Hematopoietic multipotent progenitor cell treated with erythropoietin and hydrocortisone succinate and interleukin-3 and kit ligand, for 15 days (in vitro differentiated cells): ENCODE results near the gene DNAH10.

Source experiments
- DNase-seq: peaks from one replicate; pipeline ENCODE4 v3.0.0-alpha.2; 2015; ENCODE audit warnings: low spot score

The DNAH10 gene

GRCh38 chr12:123971770-123972456, 209.8 kb downstream of the DNAH10 start:
- no peak for DNase-seq

DNA sequence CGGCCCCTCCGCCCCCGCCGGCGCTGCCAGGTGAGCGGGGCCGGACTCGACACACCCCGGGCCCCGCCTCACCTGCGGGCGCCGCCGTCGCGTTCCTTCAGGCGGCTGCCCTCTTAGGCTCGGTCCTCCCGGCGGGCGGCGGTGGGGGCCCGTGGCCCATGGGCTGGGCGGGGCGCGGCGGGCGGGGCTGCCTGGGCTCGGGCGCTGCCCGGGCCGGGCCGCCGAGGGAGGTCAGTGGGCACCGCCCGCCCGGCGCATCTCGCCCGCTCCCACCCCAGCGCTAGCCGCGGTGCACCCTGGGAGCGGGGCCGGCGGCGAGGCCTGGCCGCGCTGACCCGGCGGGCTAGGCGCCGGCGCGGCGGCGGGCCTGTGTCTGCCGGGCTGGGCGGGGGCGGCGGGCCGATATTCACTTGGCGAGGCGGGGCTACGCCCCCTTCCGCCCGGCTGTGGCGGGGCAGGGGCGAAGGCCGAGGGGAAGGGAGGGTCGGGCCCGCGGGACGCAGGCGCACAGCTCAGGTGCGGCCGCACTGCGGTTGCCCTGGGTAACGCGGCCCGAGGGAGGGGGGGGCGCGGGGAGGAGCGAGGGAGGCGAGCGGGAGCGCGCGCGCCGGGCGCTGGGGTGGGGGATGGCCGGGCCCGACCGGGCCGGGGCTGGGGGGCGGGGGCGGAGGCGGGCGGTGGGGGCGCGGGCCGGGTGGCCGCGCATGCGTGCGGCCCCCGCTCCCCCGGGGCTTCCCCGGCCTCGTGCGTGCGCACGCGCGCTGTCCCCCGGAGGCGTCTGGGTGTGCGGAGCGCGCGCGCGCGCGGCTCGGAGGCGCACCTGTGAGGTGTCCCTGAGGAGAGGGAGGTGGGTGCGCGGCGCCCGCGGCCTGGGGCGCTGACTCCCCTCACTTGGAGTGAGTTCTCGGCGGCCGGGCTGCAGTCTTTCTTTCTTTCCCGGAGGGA, 210.6 kb downstream of the DNAH10 start, which contains the start of the genes CCDC92 and ZNF664:
TSS of gene CCDC92 (minus strand) at position 375 of the 945 bp plus-strand sequence. CDS start 28,526 bp downstream, outside the sequence.
TSS of gene ZNF664 (plus strand) at position 759 of the 945 bp plus-strand sequence. CDS start 38,930 bp downstream, outside the sequence.
- DNase-seq = peak; percentile 69

DNA sequence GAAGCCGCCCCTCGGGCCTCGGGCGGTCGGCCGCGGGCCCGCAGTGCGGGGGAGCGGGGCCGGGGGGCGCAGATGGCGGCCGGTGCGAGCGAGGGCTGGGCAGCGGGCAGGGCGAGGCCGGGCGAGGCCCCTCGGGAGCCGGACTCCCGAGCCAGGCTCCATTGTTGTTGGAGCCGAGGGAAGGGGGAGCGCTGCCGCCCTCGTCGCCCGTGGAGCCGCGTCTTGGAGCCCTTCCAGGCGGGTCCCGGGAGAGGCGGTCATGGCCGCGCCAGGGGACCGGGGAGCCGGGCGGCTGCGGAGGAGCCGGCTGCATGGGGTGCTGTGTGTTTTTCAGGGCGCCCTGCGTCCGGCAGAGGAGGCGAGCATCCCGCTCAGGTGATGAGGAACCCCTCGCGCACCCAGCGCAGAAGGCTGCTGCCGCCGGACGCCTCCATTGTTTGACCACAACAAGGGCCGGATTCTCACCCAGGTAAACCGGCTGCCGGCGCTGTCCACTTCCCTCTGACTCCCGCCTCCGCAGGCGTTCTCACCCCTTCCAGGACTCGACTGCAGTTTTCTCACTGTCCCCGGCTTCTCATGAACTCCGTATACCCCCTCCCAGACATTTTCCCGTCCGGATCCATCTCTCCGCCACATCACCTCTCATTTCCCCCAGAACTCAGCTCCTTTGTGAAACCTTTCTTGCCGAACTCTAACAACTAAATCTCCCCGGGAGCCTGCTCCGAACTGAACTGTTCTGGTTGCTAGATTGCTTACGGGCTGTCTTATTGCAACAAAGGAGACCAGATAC, 211.6 kb downstream of the DNAH10 start:
- peak; percentile 14 for DNase-seq

DNA sequence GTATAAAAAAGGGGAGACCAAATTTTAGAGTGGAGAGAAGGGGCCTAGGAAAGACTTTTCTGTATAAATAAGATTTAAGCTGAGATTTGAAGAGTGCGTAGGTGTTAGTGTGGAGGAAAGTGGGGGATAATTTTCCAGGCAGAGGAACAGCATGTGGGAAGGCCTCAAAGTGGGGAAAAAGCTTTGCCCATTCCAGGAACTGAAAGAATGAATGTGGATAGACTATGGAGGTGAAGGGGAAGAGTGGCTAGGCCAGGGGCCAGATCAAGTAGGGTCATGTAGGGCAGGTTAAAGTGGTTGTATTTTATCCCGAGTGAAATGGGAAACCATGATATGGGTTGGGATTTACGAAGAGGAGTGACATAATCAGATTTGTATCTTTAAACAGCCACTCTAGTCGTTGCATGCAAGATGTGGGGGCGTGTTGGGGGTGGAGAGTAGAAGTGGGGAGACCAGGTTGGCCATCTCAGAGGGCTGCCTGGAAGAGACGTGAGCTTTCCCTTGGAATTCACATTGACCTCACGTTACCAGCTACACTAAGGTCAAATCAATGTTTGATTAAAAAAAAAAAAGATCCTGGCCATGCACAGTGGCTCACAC, 214.2 kb downstream of the DNAH10 start:
- no peak for DNase-seq

DNA sequence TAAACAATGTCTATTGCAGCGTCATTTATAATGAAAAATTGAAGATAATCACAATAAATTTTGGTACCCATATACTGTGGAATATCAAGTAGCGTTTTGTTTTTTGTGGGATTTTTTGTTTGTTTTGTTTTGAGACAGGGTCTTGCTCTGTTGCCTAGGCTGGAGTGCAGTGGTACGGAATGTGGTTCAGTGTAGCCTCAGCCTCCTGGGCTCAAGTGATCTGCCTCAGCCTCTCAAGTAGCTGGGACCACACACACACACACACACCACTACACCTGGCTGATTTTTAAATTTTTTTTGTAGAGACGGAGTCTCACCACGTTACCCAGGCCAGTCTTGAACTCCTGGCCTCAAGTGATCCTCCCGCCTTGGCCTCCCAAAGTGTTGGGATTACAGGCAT, 217.5 kb downstream of the DNAH10 start:
- no peak for DNase-seq

GRCh38 chr12:123982269-123982668, 220.2 kb downstream of the DNAH10 start:
- DNase-seq = no peak

DNA sequence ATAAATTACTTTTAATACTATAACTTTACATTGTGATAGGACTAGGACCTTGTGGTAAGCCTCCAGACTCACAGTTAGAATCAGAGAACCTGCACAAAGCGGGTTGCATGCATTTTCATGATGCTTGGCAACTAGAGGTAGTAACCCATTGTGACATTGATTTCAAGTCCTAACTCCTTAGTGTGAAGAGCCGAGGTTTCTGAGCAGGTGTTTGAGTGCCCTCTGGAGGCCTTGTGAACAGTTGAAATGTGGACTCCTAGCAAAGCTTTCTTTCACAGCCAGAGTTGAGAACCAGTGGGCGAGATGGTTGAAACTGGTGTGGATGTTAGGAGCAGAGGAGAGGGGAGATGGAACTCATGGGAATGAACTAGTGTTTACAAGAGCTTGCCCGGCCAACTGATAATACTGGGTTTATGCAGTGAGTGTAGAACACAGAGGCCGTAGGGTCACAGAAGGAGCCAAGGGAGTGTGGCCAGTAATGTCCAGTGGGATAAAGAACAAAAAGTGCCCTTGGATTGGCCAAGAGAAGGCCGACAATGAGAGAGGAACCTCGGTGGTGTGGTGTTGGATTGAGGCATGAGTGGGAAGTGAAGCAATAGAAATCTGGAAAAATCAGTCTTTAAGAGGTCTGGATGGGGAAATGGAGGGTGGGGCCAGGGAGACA, 221.9 kb downstream of the DNAH10 start:
- peak; percentile 56 for DNase-seq

- no peak for DNase-seq
Measured at GRCh38 chr12:123984903-123985302, 222.8 kb downstream of the DNAH10 start.
